HepG2 (cell line): Measurements from ENCODE around the gene UQCRFS1.

Experiments
- MLXIP ChIP-seq: sonication (generic); formaldehyde crosslinking; IDR thresholded peaks from 2 replicates; pipeline ENCODE4 v1.9.0; 2021; ENCODE audit warnings: missing genetic modification reagents, borderline replicate concordance
- ZNF275 ChIP-seq: sonication (generic); formaldehyde crosslinking; IDR thresholded peaks from 2 replicates; pipeline ENCODE4 v1.8.0; 2022; ENCODE audit warnings: missing genetic modification reagents, mild to moderate bottlenecking, inconsistent platforms, borderline replicate concordance

GRCh38 chr19:29259867-29260281, 46.9 kb upstream of the UQCRFS1 start:
- TF ChIP-seq MLXIP (no peak), ZNF275 (no peak)
